OCI-LY1 (cell line): ENCODE results near the gene UACA.

ENCODE experiments used
- H2AFZ ChIP-seq: fragments of 200-600 bp; sonication (generic), shearing (Covaris generic); 2 replicates; pipeline ENCODE4 v1.6.0; 2014; ENCODE audit warnings: antibody characterized with exemption, mild to moderate bottlenecking, low read length
- H3F3A ChIP-seq: fragments of 200-600 bp; sonication (generic), shearing (Covaris generic); 2 replicates; pipeline ENCODE4 v1.6.0; 2014; ENCODE audit warnings: mild to moderate bottlenecking, antibody characterized with exemption, low read length, moderate library complexity; ENCODE audit not compliant: insufficient read depth
- H3K27ac ChIP-seq: fragments of 200-600 bp; sonication (generic); 2 replicates; pipeline ENCODE4 v1.5.1; 2014; ENCODE audit warnings: low read length, mixed run types, mild to moderate bottlenecking, low read depth; ENCODE audit not compliant: poor library complexity, severe bottlenecking
- H3K27me3 ChIP-seq: fragments of 200-600 bp; sonication (generic); 2 replicates; pipeline ENCODE4 v1.6.0; 2014; ENCODE audit warnings: antibody characterized with exemption, mild to moderate bottlenecking, low read length, moderate library complexity; ENCODE audit not compliant: insufficient read depth
- H3K36me3 ChIP-seq: fragments of 200-600 bp; sonication (generic); 2 replicates; pipeline ENCODE4 v1.6.1; 2014; ENCODE audit warnings: mild to moderate bottlenecking, antibody characterized with exemption, low read length, moderate library complexity, mixed read lengths; ENCODE audit not compliant: insufficient read depth
- H3K4me1 ChIP-seq: fragments of 200-600 bp; sonication (generic); 2 replicates; pipeline ENCODE4 v1.5.1; 2014; ENCODE audit warnings: mild to moderate bottlenecking, low read length, moderate library complexity; ENCODE audit not compliant: insufficient read depth, severe bottlenecking
- H3K4me2 ChIP-seq: fragments of 200-600 bp; sonication (generic), shearing (Covaris generic); 2 replicates; pipeline ENCODE4 v1.6.1; 2014; ENCODE audit warnings: low read length
- H3K4me3 ChIP-seq: fragments of 200-600 bp; sonication (generic); 2 replicates; pipeline ENCODE4 v1.5.1; 2014; ENCODE audit warnings: low read length, low read depth, mild to moderate bottlenecking, mixed read lengths; ENCODE audit not compliant: poor library complexity, severe bottlenecking
- H3K79me2 ChIP-seq: fragments of 200-600 bp; shearing (Covaris generic); 2 replicates; pipeline ENCODE4 v1.6.1; 2016; ENCODE audit warnings: mixed run types, low read length, mixed read lengths; ENCODE audit not compliant: insufficient read depth
- H3K9ac ChIP-seq: fragments of 200-600 bp; sonication (generic), shearing (Covaris generic); 2 replicates; pipeline ENCODE4 v1.6.1; 2014; ENCODE audit warnings: mild to moderate bottlenecking, low read length, mixed read lengths
- H3K9me2 ChIP-seq: fragments of 200-600 bp; sonication (generic), shearing (Covaris generic); 2 replicates; pipeline ENCODE4 v1.6.1; 2014; ENCODE audit warnings: low read depth, mild to moderate bottlenecking, low read length, mixed read lengths
- H3K9me3 ChIP-seq: fragments of 200-600 bp; shearing (Covaris generic); 2 replicates; pipeline ENCODE4 v1.6.1; 2014; ENCODE audit warnings: low read length, mixed read lengths
- H4K20me1 ChIP-seq: fragments of 200-600 bp; sonication (generic), shearing (Covaris generic); 2 replicates; pipeline ENCODE4 v1.6.0; 2016; ENCODE audit warnings: mild to moderate bottlenecking, low read length; ENCODE audit not compliant: insufficient read depth
- CTCF ChIP-seq: fragments of 200-600 bp; sonication (generic), shearing (Covaris generic); IDR thresholded peaks from 2 replicates; pipeline ENCODE4 v1.5.1; 2017; ENCODE audit warnings: mild to moderate bottlenecking, antibody characterized with exemption, low read length, moderate library complexity, mixed read lengths
- EZH2 ChIP-seq: fragments of 200-600 bp; sonication (generic), shearing (Covaris generic); IDR thresholded peaks from 2 replicates; pipeline ENCODE4 v1.8.0; 2017; ENCODE audit warnings: borderline replicate concordance, mixed run types, mild to moderate bottlenecking, antibody characterized with exemption, low read length, moderate library complexity, mixed read lengths

The UACA gene

GRCh38 chr15:70704166-70704565 is 59.2 kb downstream of the UACA start:
- no peaks in the 10 kb centered on the region for H3K9me3 ChIP-seq
- H4K20me1 ChIP-seq = no peaks in the 10 kb centered on the region
- no peaks in the 10 kb centered on the region for H3K79me2 ChIP-seq
- no peak for TF ChIP-seq CTCF
- no peak for TF ChIP-seq EZH2
- H3K36me3 ChIP-seq = no peaks in the 10 kb centered on the region
- H3K4me3 ChIP-seq = no peak overlapping the region
- no peak overlapping the region for H3K4me2 ChIP-seq
- H3K9me2 ChIP-seq = no peaks in the 10 kb centered on the region
- no peaks in the 10 kb centered on the region for H3K27me3 ChIP-seq
- no peaks in the 10 kb centered on the region for H3F3A ChIP-seq
- no peak overlapping the region for H2AFZ ChIP-seq
- no peak overlapping the region for H3K9ac ChIP-seq
- H3K27ac ChIP-seq = no peak overlapping the region
- H3K4me1 ChIP-seq = no peaks in the 10 kb centered on the region

- no peak overlapping the region for H3K4me2 ChIP-seq
These were observed 60.1 kb downstream of the UACA start for GRCh38 chr15:70703096-70703878.

GRCh38 chr15:70702584-70702983 is 60.8 kb downstream of the UACA start:
- Histone ChIP-seq H3F3A (no peaks in the 10 kb centered on the region), H3K27ac (no peak overlapping the region), H3K4me1 (no peaks in the 10 kb centered on the region), H3K4me3 (no peak overlapping the region), H3K79me2 (no peaks in the 10 kb centered on the region), H2AFZ (no peak overlapping the region), H3K9me2 (no peaks in the 10 kb centered on the region), H3K9ac (no peak overlapping the region), H3K27me3 (no peaks in the 10 kb centered on the region), H3K36me3 (no peaks in the 10 kb centered on the region), H3K4me2 (no peak overlapping the region), H3K9me3 (no peaks in the 10 kb centered on the region), H4K20me1 (no peaks in the 10 kb centered on the region)
- TF ChIP-seq CTCF = no peak
- TF ChIP-seq EZH2 = no peak

More at GRCh38 chr15:70703096-70703878, 60.1 kb downstream of the UACA start:
- Histone ChIP-seq H3K27me3 (no peaks in the 10 kb centered on the region), H3K79me2 (no peaks in the 10 kb centered on the region), H3K27ac (no peak overlapping the region), H3K4me3 (no peak overlapping the region), H2AFZ (no peak overlapping the region), H3K36me3 (no peaks in the 10 kb centered on the region), H3K9ac (no peak overlapping the region), H3K4me1 (no peaks in the 10 kb centered on the region), H3F3A (no peaks in the 10 kb centered on the region), H3K9me3 (no peaks in the 10 kb centered on the region), H3K9me2 (no peaks in the 10 kb centered on the region), H4K20me1 (no peaks in the 10 kb centered on the region)
- no peak for TF ChIP-seq EZH2
- TF ChIP-seq CTCF = no peak
